ENCODE data around the gene C1orf21.

DNA sequence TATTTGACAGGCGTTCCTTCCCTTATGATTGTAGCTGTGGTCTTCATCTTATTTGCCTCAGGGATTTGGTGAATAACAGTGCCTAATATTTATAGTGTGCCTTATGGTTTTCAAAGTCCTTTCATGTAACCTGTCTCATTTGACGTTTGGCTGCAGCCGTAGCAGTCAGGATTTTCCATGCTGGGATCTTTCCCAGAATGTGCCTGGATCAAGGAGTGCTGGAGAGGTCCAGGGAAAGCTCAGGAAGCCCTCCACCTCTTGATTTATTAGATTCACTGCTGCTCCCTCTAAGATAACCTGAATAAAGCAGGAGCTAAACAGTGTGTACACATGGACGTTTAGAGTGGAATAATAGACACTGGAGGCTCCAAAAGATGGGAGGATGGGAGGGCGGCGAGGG, 5.2 kb downstream of the C1orf21 start:
- TF ChIP-seq, protein P1, sequence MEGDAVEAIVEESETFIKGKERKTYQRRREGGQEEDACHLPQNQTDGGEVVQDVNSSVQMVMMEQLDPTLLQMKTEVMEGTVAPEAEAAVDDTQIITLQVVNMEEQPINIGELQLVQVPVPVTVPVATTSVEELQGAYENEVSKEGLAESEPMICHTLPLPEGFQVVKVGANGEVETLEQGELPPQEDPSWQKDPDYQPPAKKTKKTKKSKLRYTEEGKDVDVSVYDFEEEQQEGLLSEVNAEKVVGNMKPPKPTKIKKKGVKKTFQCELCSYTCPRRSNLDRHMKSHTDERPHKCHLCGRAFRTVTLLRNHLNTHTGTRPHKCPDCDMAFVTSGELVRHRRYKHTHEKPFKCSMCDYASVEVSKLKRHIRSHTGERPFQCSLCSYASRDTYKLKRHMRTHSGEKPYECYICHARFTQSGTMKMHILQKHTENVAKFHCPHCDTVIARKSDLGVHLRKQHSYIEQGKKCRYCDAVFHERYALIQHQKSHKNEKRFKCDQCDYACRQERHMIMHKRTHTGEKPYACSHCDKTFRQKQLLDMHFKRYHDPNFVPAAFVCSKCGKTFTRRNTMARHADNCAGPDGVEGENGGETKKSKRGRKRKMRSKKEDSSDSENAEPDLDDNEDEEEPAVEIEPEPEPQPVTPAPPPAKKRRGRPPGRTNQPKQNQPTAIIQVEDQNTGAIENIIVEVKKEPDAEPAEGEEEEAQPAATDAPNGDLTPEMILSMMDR (IDR thresholded peaks at IDR 0.05; ENCODE audit: low read length): no peak
- no peak for TF ChIP-seq EZH2 (IDR thresholded peaks at IDR 0.05; ENCODE audit: borderline replicate concordance, low read length)
